Muscle of arm (tissue), 14 donors: Measurements from ENCODE around the gene PRSS2. TPM values are rescaled to one million over a fixed set of nuclear protein-coding genes. Genes with fewer than 3 reads are reported as not detected.
"Not testable (repeated sequence)": the region's sequence is repeated elsewhere in the genome, so short reads cannot be mapped to it uniquely, and the experiment has no call there.

Experiments
- DNase-seq: peaks from one replicate; pipeline ENCODE4 v3.0.0-alpha.2; 2013
- long read RNA-seq, 11 donors: transcript quantifications; one replicate each; lab custom pipeline, GENCODE V29; 2026
- polyA plus RNA-seq, 12 donors: library from polyadenylated mRNA; unstranded; fragments of 120-200 nt; gene quantifications; one replicate each; pipeline ENCODE4 v1.2.1, GENCODE V29; 2013; ENCODE audit not compliant: insufficient read length in 12 of 12

Gene PRSS2
- polyA plus RNA-seq = under 1 TPM in 1 of 12 donors, not detected in 11; 0.28 TPM
- long read RNA-seq, donor 1 = 0 reads
- long read RNA-seq, donor 2 = 0 reads
- long read RNA-seq, donor 3, partial matches to known transcripts = 0 of 1 reads
- long read RNA-seq, donor 3, other reads (novel, unspliced or antisense) = 0 of 1 reads
- long read RNA-seq, donor 4 = 0 reads
- long read RNA-seq, donor 5, partial matches to known transcripts = 0 of 1 reads
- long read RNA-seq, donor 5, other reads (novel, unspliced or antisense) = 0 of 1 reads
- long read RNA-seq, donor 6 = 0 reads
- long read RNA-seq, donor 7 = 0 reads
- long read RNA-seq, donor 8 = 0 reads
- long read RNA-seq, donor 9 = 0 reads
- long read RNA-seq, donor 10 = 0 reads
- long read RNA-seq, donor 11 = 0 reads

DNA sequence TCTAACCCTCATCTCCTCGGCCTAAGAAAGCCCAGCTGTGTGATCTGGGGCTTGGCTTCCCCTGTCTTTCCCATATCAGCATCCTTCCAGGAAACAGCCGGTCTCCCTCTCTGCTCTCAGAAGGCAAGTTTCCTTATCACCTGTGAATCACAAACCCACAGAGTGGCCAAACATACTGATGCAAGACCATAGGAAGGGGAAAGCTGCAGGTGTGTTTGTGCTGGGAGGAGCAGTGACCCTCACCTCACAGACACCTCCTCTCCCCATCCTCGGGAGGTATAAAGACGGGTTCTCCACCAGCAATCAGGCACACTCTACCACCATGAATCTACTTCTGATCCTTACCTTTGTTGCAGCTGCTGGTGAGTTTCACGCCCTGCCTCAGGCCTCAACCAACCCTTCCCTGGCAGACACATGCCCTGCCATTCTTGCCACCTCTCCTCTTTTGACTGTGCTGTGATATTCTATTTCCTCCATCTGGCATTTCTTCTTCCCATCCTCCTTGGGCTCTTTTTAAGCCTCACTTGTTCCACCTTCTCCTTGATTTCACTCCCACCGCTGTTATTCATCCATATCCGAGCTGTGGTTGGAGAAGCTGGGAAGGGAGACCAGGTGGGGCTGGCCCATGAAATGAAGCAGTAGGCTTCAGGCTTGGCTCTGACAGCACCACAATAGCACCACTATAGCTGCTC, at the start of gene PRSS2:
PRSS2 (plus strand) TSS at position 310 of the 692 bp plus-strand sequence; CDS start at position 323, 13 bp downstream.
- DNase-seq = no peak

DNA sequence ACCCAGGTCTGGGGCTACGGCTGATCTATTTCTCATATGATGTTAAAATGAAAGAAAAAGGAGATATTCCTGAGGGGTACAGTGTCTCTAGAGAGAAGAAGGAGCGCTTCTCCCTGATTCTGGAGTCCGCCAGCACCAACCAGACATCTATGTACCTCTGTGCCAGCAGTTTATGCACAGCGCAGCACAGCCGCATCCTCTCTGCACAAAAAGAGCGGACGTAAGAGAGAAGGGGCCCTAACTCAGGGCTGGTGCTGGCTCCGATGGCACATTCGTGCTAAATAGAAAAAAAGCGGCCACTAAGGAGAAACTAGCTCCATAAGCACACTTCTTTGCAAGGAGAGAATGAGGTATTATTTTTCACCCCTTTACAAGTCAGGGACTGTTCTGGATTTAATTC, 49.8 kb upstream of the PRSS2 start:
- no peak for DNase-seq

DNA sequence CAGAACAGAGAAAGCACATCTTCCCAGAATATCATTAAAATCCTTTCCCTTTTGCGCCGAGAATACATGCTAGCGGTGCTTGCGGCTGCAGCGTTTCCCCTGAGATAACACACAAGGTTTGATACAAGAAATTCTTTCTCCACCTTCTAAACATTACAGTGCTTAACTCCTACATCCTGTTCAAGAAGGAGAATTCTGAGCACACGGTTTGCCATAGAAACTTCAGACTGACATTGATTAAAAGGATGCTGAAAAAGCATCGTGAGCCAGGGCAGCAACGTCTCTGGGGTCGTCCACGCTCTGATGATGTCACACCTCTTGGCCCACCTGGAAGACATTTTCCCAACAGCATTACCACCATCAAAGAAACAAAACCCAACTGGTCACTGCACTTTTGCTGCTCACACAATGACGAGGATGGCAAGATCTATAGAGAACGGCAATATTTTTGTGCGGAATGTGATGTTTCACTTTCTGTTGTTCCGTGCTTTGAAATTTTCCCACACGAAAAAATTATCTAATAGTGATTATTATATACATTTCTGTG, 48.4 kb upstream of the PRSS2 start:
- no peak for DNase-seq

DNA sequence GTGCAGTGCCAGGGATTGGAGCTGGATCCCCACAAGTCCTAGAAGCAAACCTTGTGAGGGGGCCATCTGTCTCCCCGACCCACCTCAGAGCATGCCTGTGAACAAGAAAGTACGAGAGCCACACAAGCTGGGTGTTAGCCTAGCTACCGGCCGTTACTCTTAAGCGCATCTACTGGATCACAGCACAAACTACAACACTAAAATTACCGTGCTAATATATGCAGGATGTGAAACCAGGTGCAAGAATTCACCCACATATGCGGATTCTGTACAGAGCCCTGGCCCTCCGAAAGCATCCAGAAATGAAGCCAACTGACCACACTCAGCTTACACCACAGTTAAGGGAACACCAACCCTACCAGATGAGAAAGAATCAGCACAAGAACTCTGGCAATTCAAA, 37.5 kb upstream of the PRSS2 start:
- no peak for DNase-seq

DNA sequence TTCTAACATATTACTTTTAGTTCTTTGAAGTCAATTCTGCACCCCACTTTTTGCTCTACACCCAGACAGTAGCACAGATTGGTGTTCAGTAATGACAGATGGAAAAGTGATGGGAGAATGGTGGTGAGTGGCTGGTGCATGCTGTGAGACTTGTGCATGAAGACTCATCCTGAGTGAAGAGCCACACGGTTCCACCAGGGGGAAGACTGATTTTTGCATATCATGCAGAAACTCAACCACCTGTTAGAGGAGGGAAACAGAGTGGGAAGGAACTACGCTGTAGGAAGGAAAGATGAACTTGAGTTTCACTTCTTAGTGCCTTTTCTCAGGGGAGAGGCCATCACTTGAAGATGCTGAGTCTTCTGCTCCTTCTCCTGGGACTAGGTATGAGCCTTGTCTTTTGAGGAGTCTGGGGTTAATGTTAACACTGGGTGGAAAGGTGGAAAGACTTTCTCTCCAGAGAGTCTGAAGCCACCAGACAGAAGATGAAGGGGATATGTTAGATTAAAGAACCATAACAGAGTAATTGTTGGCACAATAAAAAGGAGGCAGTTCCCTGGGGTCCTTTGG, 30.8 kb upstream of the PRSS2 start:
- DNase-seq = no peak

DNA sequence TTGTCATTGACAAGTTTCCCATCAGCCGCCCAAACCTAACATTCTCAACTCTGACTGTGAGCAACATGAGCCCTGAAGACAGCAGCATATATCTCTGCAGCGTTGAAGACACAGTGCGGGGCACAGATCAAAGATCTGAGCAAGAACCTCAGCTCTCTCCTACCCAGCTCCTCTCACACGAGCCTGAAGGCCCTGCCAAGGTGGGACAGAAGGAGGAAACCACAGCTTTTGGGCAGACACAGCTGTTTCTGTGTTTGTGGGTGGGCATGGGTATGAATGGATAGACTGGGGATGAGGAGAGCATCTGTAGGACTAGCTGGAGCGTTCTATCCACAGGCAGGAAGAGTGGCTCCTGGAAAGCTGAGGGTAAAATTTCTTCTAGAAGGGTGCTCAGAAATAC, 30.0 kb upstream of the PRSS2 start:
- DNase-seq = no peak

DNA sequence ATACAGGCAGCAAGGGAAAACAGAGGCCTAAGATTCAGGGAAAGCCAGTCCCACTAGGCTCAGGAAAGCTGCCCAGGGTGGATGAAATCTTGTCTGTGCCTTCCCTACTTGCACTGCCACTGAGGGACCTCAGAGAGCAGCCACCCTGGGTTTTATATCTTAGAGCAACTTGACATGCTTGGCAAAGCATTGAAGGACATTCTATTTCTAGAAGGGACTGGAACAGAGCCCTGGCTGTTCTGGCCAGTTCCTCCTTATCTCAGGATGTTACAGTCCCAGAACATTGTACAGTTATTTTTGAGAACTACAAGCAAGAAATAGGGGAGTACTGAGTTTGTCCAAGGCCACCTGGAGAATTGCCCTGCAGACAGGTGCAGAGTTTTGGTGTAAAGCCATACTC, 28.8 kb upstream of the PRSS2 start:
- not testable (repeated sequence) for DNase-seq

DNA sequence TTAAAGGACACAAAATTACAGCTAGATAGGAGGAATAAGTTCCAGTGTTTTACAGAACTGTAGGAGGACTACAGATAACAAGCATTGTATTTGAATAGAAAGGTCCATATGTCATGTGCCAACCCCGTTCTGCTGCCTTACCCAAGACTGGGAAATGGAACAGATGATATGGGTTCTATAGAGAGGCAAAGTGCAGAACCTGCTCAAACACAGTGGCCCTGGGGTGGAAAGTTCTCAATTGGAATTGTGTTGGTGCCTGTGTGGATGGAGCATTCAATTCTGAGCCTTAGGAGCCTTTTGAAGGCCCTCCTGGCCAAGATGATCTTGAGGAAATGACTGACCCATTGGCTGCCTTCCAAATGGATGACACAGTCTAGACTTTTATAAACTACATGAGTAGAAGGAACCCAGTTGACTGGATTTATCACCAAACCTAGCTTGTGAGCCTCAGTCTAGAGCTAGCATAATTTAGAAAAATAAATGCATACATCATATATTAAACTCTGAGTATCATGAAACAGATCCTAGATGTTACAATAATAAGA, 25.6 kb upstream of the PRSS2 start:
- no peak for DNase-seq

DNA sequence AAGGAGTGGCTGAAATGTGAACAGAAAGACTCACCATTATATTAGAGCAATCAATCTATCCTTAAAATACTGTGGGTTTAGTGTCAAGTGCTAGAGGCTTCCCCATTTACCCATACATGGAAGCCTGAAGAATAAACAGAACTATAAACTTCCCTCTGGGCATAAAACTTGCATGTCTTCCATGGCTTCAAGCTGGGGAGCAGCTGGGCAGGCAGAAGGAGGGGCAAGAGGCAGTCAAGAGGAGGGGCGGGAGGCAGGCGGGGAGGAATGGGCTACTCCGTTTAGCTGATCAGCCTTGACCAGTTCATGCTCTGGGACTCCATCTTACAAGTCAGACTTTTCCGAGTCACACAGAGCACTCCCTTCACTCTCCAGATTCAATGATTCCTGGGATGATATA, 25.0 kb upstream of the PRSS2 start:
- DNase-seq = no peak

DNA sequence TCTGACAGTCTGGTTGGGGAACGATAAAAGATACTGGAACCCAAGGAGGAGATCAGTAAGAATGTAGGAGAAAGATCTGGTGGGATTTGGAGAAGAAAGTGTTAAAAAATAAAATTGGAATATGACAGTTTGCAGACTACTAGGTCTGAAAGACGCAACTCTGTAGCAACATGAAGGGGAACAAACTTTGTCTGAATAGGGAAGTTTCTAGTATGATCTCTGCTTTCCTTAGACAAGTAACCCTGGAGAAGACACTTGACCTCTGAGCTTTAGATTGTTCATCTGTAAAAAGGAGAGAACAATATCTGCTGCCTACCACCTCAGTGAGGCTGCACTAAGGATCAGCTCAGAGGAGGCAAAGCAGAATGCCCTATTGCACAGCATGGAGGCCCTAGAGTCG, 24.5 kb upstream of the PRSS2 start:
- no peak for DNase-seq

DNA sequence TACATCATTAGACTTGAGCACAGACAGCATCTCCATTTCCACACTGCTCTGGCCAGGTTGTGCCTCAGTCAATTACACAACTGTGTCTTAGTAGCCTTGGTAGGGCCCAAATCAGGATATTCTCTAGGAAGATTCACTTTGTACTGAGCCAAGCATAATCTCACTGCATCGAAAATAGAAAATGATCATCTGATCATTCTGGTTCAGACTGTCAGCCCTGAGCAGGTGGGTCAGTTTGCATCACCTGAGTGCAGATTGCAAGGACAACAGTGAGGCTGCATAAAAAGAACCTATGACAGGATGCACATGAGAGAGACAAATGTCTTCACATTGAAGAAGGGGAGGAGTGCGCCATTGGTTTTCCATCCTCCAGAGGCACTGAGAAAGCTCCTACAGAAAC, 22.4 kb upstream of the PRSS2 start:
- DNase-seq = not testable (repeated sequence)

DNA sequence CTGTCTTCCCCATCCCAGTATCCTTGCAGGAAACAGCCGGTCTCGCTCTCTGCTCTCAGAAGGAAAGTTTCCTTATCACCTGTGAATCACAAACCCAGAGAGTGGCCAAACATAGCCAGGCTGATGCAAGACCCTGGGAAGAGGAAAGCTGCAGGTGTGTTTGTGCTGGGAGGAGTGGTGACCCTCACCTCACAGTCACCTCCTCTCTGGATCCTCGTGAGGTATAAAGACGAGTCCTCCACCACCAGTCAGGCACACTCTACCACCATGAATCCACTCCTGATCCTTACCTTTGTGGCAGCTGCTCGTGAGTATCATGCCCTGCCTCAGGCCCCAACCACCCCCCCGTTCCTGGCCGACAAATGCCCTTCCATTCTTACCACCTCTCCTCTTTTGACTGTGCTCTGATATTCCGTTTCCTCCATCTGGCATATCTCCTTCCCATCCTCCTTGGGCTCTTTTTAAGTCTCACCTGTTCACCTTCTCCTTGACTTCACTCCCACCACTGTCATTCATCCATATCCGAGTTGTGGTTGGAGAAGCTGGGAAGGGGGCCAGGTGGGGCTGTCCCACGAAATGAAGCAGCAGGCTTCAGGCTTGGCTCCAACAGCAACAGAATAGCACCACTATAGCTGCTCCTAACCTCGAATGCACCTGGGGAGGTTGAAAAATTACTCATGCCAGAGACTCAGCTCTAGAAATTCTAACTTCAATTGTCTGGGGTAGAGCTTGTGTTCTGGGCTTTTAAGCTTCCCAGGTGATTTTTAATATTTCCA, 21.4 kb upstream of the PRSS2 start, which contains the start of gene PRSS1:
PRSS1 (plus strand) TSS at position 255 of the 776 bp plus-strand sequence; CDS start at position 268, 13 bp downstream.
- no peak for DNase-seq

DNA sequence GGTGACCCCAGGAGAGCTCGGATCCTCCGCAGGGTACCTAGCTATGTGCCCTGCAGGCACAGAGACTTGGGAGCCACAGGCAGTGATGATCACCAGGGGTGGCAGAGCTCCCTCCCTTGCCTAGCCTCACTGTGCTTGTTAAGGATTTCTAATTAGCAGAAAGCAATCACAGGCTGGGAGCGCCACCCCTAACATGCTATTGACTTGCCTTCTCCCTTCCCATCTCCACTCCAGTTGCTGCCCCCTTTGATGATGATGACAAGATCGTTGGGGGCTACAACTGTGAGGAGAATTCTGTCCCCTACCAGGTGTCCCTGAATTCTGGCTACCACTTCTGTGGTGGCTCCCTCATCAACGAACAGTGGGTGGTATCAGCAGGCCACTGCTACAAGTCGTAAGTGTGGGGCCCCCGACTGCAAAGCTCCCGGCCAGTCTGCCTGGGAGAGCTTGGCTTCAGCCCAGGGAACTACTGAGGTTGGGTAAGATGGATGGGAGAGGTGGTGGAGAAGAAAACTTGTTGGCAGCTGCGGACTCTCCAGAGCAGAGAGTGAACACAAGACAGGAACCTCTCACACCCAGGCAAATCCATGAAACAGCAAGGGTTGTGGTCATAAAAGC, 20.3 kb upstream of the PRSS2 start:
- no peak for DNase-seq

DNA sequence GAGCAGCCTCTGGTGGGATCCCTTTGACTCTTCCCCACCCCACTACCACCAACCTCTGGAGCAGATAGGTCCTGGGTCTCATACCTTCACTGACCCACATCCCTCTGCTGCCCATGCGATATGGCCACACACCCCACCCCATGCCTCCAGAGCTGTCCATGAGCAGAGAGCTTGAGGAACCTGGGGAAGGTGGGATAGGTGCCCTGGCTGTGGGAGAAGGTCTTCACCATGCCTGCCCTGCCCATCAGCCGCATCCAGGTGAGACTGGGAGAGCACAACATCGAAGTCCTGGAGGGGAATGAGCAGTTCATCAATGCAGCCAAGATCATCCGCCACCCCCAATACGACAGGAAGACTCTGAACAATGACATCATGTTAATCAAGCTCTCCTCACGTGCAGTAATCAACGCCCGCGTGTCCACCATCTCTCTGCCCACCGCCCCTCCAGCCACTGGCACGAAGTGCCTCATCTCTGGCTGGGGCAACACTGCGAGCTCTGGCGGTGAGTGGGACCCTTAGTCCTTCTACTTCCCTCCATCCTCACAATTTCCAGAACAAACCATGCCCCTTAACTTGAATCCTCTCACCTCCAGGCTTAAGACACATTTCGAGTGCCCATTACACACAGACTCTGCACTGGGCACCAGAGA, 19.1 kb upstream of the PRSS2 start:
- not testable (repeated sequence) for DNase-seq

DNA sequence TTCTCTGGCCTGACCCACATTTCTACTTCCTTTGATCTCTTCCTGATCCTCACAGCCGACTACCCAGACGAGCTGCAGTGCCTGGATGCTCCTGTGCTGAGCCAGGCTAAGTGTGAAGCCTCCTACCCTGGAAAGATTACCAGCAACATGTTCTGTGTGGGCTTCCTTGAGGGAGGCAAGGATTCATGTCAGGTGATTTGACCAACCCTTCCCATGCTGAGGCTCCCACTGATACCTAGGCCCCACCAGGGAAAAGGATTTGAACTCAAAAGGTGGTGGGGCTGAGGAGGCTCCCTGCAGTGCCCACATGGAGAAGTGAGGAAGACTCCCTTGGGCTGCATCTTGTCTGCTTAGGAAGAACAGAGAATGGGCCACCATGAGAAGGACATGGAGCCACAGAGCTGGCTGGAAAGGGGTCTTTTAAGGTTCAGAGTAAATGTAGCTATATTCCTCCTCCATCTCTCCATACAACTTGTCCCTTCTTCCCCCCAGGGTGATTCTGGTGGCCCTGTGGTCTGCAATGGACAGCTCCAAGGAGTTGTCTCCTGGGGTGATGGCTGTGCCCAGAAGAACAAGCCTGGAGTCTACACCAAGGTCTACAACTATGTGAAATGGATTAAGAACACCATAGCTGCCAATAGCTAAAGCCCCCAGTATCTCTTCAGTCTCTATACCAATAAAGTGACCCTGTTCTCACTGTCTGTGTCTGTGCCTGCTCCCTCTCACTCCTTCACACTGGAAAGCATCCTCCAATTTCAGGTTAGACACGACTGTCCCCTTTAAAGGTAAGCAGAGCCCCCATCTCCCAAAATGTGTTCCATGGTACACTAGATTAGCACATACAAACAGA, 18.2 kb upstream of the PRSS2 start:
- DNase-seq = no peak

DNA sequence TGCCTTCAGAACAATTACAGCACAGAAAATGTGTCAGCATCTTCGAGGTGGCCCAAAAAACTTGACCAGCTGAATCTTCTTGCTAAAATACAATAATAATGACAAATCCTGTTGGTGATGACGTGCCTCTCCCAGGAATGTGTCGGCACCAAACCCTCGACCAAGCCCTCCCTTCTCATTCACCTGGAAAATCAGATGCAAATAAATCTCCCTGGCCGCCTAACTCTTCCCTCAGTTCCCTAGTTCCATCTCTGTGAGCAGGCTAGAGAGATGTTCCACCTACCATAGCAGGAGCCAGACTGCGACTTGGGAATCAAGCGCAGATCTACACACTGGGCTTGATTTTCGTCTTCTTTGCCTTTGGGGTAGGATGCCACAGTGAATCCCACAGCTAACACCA, 17.4 kb upstream of the PRSS2 start:
- DNase-seq = no peak

DNA sequence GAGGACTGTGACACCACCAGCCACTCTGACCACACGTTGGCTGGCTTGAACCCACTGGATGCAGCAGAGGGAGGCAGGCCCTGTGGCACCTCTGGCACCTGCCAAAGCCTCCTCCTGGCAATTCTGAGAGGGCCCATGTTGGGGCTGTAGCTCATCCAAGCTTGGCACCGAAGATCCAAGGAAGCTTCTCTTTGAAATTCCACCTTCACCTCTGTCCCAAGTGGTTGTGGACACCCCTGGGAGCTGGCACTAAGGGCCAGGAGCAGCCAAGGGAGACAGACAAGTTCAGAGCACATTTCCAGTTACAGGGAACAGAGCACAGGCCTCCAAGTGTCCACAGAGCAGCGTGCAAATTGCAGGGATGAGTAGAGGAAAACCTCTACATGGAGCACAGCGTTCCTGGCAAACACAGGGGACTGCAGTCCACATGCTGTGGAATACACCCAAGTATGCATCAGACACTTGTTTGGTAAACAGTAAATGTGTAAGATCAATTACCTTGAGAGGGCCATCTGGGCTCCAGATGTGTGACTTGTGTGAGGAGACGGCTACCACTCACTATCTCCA, 16.8 kb upstream of the PRSS2 start:
- DNase-seq = not testable (repeated sequence)

DNA sequence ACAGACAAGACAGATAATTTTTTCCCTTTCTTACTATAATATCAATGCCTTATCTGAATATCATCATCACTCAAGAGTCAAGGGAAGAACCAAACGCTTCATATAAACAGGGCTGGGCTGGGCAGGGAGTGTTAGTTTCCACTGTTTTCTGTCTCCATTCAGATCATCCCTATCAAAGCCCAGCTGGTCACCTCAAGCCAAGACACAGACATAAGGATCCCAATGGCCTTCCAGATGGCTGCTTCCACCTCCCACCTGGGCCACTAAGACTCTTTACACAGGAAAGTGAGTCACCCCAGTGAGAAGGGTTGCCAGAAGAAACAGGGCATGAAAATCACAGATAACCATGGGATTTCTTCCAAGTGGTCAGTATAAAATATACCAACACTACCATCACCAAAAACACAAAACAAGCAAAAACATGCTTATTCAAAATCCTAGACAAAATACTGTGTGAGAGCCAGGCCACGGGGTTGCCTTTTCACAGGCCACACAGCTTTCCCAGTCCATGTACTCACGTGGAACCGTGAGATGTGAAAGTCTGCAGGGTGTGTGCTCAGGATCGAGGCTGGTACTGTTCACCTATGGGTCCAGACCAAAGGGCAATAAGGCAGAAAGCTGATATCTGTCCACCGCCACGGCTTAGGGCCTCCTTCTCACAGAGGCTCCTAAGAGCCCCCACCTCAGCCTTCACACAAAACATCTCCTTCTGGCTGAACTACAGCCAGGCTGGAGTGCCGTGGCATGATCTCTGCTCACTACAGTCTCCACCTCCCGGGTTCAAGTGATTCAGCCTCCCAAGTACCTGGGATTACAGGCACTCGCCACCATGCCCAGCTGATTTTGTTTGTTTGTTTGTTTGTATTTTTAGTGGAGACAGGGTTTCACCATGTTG, 15.8 kb upstream of the PRSS2 start:
- no peak for DNase-seq
